Fibroblast of villous mesenchyme (primary cell): ENCODE results near the gene CAMSAP1. TPM values are rescaled to one million over a fixed set of nuclear protein-coding genes. Genes with fewer than 3 reads are reported as not detected.

Source experiments
- DNase-seq: peaks from one replicate; pipeline ENCODE4 v3.0.0-alpha.2; 2010; ENCODE audit warnings: low read depth
- H3K4me3 ChIP-seq: 2 replicates; pipeline ENCODE4 v1.5.1; 2011; ENCODE audit warnings: low read depth, mild to moderate bottlenecking, low read length
- CTCF ChIP-seq: IDR thresholded peaks from 2 replicates; pipeline ENCODE4 v1.5.1; 2012; ENCODE audit warnings: low read depth, mild to moderate bottlenecking, low read length; ENCODE audit not compliant: insufficient read depth
- total RNA-seq: library from RNA; depleted of rRNA; stranded (reverse); fragments of >200 nt; gene quantifications from 2 replicates; pipeline ENCODE4 v1.2.3, GENCODE V29; 2012

CAMSAP1 gene
- total RNA-seq, 1 donor, result 23.7 TPM

DNA sequence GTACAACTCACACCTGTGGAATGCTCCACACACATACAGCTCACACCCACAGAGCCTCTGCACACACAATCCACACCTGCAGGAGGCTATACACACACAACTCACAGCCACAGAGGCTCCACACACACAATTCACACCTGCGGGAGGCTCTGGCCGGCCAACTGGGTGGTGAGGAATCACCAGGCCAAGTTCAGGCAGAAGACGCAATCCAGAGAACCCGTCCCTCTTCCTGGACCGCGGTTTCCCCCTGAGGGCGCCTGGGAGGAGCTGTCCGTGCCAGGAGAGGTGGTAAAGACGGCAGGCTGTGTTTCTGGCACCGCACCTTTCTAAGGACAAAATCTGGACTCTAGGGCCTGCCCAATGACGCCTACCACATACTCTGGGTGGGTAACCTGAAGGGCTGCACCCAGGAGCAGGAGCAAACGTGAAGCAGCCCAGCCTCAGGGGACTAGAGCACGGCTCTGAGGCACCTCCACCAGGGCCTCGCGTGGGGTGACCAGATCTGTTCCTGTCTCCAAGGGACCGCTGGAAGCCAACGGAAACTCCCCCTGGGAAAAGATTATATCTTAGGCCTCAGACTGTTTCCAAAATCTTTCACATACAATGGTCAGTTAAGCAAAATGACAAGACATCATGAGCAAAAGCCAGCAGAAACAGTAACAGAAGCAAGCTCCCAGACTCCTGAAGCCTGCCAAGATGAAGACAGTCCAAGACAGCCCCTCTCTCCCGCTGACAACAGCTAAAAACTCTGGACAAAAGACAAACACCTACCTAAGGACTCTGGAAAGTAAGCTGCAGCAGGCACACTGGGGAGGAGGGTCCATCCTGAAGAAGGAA lies 16.9 kb downstream of the CAMSAP1 start:
- TF ChIP-seq CTCF, result no peak
- DNase-seq, result no peak
- no peak overlapping the region for H3K4me3 ChIP-seq

DNA sequence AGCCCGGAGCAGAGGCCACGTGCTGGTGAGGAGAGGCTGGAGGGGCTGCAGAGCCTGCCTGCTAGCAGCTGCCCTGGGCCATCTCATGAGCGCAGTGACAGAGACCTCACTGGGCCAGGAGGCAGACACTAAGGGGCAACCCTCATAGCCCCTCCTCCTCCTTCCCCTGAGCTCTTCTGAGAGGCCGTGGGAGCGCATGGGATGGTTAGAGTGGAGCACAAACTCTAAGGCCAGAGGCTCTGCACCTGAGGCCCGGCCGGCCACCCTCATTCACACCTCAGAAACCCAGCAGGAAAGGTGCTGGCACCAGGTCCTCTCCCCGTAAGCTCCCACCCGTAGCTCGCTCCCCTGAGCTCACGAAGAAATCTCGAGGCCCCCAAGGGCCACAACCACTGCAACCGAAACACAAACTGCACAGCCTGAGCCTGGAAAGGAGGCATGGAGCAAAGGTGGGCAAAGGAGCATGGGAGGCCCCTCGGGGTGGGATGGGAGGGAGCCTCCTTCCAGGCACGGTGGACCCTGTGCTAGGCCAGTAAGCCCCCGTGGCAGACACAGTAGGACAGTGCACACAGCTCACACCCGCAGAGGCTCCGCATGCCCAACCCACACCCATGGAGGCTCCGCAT lies 17.7 kb downstream of the CAMSAP1 start:
- no peak overlapping the region for H3K4me3 ChIP-seq
- DNase-seq, result no peak
- TF ChIP-seq CTCF, result no peak

DNA sequence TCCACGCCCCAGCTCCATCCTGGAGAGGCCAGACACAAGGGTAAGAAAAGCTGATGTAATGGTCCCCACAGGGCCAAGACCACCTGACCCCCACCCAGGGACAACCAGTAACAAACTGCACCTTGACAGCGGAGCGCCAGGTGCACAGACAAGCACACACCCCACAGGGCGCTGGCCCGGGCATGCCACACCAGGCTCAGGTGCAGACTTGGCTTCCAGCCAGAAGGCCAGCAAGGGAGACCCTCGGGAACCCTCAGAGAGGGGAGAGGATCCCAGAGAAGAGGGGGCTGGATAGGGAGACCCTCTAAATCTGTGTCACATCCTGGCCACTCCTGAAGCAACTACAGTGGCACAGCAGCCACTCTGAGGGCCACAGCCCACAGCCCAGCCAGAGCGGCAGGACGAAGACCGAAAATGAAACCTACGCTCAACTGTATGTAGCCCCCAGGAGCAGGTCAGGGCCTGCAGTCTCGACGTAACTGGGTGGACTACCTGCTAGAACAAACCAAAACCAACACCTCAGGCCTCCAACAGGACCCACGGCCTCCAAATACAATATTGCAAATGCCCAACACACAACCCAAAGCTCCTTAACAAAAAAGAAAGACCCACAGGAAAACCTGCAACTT lies 18.5 kb downstream of the CAMSAP1 start:
- no peak for TF ChIP-seq CTCF
- no peak overlapping the region for H3K4me3 ChIP-seq
- DNase-seq, result no peak

DNA sequence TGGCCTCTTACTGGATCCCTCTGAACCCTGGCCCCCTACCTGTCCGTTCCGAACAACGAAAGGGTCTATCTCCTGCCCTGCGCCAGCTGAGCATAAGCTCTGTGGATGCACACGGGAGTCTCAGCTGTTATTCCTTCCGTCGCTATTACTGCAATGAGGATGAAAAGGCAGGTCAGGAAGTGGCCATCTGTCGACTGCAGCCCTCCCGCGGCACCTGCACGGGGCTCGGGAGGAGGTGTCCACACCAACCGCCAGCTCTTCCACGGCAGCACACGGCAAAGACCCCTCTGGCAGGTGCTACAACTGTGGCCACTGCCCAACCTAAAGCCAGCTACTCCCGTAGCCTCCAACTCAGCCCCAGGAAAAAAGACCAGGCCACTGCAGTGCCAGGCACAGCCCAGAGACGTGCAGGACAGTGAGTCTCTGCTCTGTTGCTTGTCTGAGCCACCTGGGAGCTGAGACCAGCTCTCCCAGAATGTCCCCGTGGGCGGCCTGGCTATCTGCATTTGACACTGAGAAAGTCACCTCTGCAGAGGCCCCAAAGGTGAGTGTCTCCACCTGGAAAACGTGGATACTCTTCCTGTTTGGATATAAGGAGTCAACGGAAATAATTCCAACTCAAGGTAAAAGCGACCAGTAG lies 19.1 kb downstream of the CAMSAP1 start:
- no peak for DNase-seq
- TF ChIP-seq CTCF, result no peak
- no peak overlapping the region for H3K4me3 ChIP-seq

GRCh38 chr9:135887585-135888050 lies 19.7 kb downstream of the CAMSAP1 start:
- DNase-seq, result no peak
- H3K4me3 ChIP-seq, result no peak overlapping the region
- TF ChIP-seq CTCF, result no peak

DNA sequence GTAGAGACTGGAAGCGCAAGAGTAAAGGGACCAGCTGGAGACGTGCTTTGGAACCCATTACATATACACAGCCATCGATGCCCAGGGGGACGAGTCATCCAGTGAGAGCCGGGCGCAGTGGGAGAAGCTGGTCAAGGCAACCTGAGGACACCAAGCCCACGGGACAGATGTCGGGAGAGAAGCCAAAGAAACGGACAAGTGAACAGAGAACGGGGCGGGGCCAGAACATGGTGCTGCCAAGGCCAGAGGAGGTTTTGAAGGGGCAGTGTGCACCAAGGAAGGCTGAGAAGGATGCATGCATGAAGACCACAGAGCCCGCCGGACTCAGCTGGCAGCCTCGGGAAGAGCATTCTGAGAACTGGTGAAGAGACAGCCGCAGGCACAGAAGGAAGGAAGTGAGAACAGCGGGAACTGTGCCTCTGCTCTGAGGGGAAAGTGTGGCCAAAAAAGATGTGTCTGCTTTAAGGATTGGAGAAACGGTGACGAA lies 20.3 kb downstream of the CAMSAP1 start:
- DNase-seq, result no peak
- H3K4me3 ChIP-seq, result no peak overlapping the region
- TF ChIP-seq CTCF, result no peak
